ENCODE measurements around the gene CENPE. TPM values are rescaled to one million over a fixed set of nuclear protein-coding genes. Genes with fewer than 3 reads are reported as not detected.

The CENPE gene
- total and polyA plus RNA-seq, 2 donors (not counting 3 experiments of a cell fraction or from before 2014, with no cell fraction given), result 1.7 to 50.8 TPM

GRCh38 chr4:103104886-103105285 lies 93.3 kb downstream of the CENPE start:
- H3K4me3 ChIP-seq (replicated peaks in 1 of 3; ENCODE audit: insufficient read depth in 1 of 3, low read depth in 1 of 3, low read length in 3 of 3), result no peak overlapping the region
- H3K36me3 ChIP-seq (ENCODE audit: control insufficient read depth in 2 of 2, extremely low read depth in 1 of 2, insufficient read depth in 2 of 2, low read length in 2 of 2), result peaks cover 3 to 5% of the 10 kb centered on the region in 2 experiments
- no peak overlapping the region for H3K27ac ChIP-seq (ENCODE audit: insufficient read depth, low read depth, low read length)
- no TSS peak for BruUV-seq (replicated peaks)
- H3K79me2 ChIP-seq (ENCODE audit: control insufficient read depth, insufficient read depth, low read length), result no peaks in the 10 kb centered on the region
- intact Hi-C loops (cut with micrococcal nuclease), result no loop called here
- FAIRE-seq, result no peak
- no peaks in the 10 kb centered on the region for H3K27me3 ChIP-seq (ENCODE audit: control insufficient read depth in 2 of 2, insufficient read depth in 2 of 2, low read length in 2 of 2)
- no peaks in the 10 kb centered on the region for H3K9me3 ChIP-seq (replicated peaks; ENCODE audit: control insufficient read depth, insufficient read depth, low read length)
- no peaks in the 10 kb centered on the region for H3K9me1 ChIP-seq (replicated peaks; ENCODE audit: control insufficient read depth, extremely low read depth, insufficient read depth, low read length)
- POLR2A ChIA-PET, result no interaction called here
- H3K4me1 ChIP-seq (ENCODE audit: control insufficient read depth, extremely low read depth, insufficient read depth, low read length), result no peaks in the 10 kb centered on the region
- no peak overlapping the region for H2AFZ ChIP-seq (ENCODE audit: low read depth, low read length)
- H4K20me1 ChIP-seq (replicated peaks; ENCODE audit: control insufficient read depth, extremely low read depth, insufficient read depth, low read length), result no peaks in the 10 kb centered on the region
- no peak overlapping the region for H3K9ac ChIP-seq (replicated peaks; ENCODE audit: extremely low read depth, insufficient read depth, low read length)
- no peak for DNase-seq (ENCODE audit: low read depth, low spot score)
- no peak for TF ChIP-seq EZH2 (IDR thresholded peaks at IDR 0.05; ENCODE audit: borderline replicate concordance, low read depth, low read length, severe bottlenecking)
- TF ChIP-seq POLR2A (IDR thresholded peaks at IDR 0.05; ENCODE audit: low read depth, low read length), result no peak
- TF ChIP-seq, protein P1, sequence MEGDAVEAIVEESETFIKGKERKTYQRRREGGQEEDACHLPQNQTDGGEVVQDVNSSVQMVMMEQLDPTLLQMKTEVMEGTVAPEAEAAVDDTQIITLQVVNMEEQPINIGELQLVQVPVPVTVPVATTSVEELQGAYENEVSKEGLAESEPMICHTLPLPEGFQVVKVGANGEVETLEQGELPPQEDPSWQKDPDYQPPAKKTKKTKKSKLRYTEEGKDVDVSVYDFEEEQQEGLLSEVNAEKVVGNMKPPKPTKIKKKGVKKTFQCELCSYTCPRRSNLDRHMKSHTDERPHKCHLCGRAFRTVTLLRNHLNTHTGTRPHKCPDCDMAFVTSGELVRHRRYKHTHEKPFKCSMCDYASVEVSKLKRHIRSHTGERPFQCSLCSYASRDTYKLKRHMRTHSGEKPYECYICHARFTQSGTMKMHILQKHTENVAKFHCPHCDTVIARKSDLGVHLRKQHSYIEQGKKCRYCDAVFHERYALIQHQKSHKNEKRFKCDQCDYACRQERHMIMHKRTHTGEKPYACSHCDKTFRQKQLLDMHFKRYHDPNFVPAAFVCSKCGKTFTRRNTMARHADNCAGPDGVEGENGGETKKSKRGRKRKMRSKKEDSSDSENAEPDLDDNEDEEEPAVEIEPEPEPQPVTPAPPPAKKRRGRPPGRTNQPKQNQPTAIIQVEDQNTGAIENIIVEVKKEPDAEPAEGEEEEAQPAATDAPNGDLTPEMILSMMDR (IDR thresholded peaks at IDR 0.05; ENCODE audit: extremely low read depth in 1 of 2, insufficient read depth in 1 of 2, low read depth in 1 of 2, low read length in 2 of 2), result no peak
- TF ChIP-seq POLR2AphosphoS5 (IDR thresholded peaks at IDR 0.05; ENCODE audit: insufficient read depth, low read depth, low read length), result no peak
- TF ChIP-seq MAX (IDR thresholded peaks at IDR 0.05; ENCODE audit: insufficient read depth, insufficient read length), result no peak
- no peak overlapping the region for H3K4me2 ChIP-seq (ENCODE audit: insufficient read depth, low read length)
- dilution Hi-C loops (cut with MboI; ENCODE audit: extremely low pct_ligation_motif_present, low sequenced_read_pairs), result no loop called here
- CTCF ChIA-PET, result no interaction called here

GRCh38 chr4:103100691-103101090 lies 97.5 kb downstream of the CENPE start:
- POLR2A ChIA-PET, result no interaction called here
- H2AFZ ChIP-seq (ENCODE audit: low read depth, low read length), result peak overlapping the region; percentile 7
- dilution Hi-C loops (cut with MboI; ENCODE audit: extremely low pct_ligation_motif_present, low sequenced_read_pairs), result no loop called here

More at GRCh38 chr4:103100691-103101090, 97.5 kb downstream of the CENPE start:
- H3K4me1 ChIP-seq (ENCODE audit: control insufficient read depth, extremely low read depth, insufficient read depth, low read length), result peaks cover 8% of the 10 kb centered on the region
- no peaks in the 10 kb centered on the region for H3K9me1 ChIP-seq (replicated peaks; ENCODE audit: control insufficient read depth, extremely low read depth, insufficient read depth, low read length)
- H3K79me2 ChIP-seq (ENCODE audit: control insufficient read depth, insufficient read depth, low read length), result no peaks in the 10 kb centered on the region
- H3K4me3 ChIP-seq (replicated peaks in 1 of 3; ENCODE audit: insufficient read depth in 1 of 3, low read depth in 1 of 3, low read length in 3 of 3), result no peak overlapping the region
- DNase-seq (ENCODE audit: low read depth, low spot score), result no peak
- CTCF ChIA-PET, result interaction anchor here (1.5 to 3.9 kb wide), 3 partner anchors 9 to 480 kb away, joined by 5 to 32 read pairs (median 6); no protein-coding TSS in a partner anchor
- no TSS peak for BruUV-seq (replicated peaks)
- intact Hi-C loops (cut with micrococcal nuclease), result no loop called here
- no peak overlapping the region for H3K27ac ChIP-seq (ENCODE audit: insufficient read depth, low read depth, low read length)
- H3K9me3 ChIP-seq (replicated peaks; ENCODE audit: control insufficient read depth, insufficient read depth, low read length), result no peaks in the 10 kb centered on the region
- no peak overlapping the region for H3K4me2 ChIP-seq (ENCODE audit: insufficient read depth, low read length)
- no peaks in the 10 kb centered on the region for H4K20me1 ChIP-seq (replicated peaks; ENCODE audit: control insufficient read depth, extremely low read depth, insufficient read depth, low read length)
- no peaks in the 10 kb centered on the region for H3K36me3 ChIP-seq (ENCODE audit: control insufficient read depth in 2 of 2, extremely low read depth in 1 of 2, insufficient read depth in 2 of 2, low read length in 2 of 2)
- no peak for FAIRE-seq
- TF ChIP-seq, protein P1 (IDR thresholded peaks at IDR 0.05; ENCODE audit: extremely low read depth in 1 of 2, insufficient read depth in 1 of 2, low read depth in 1 of 2, low read length in 2 of 2), result no peak
- TF ChIP-seq POLR2AphosphoS5 (IDR thresholded peaks at IDR 0.05; ENCODE audit: insufficient read depth, low read depth, low read length) (no peak), EZH2 (IDR thresholded peaks at IDR 0.05; ENCODE audit: borderline replicate concordance, low read depth, low read length, severe bottlenecking) (no peak), JUN (IDR thresholded peaks at IDR 0.05; ENCODE audit: borderline replicate concordance, insufficient read depth, insufficient read length, low read depth) (no peak), GATA2 (IDR thresholded peaks at IDR 0.05; ENCODE audit: insufficient read depth, insufficient read length, low read depth, low read length) (no peak), POLR2A (IDR thresholded peaks at IDR 0.05; ENCODE audit: low read depth, low read length) (no peak), MYC (IDR thresholded peaks at IDR 0.05; ENCODE audit: low read depth, low read length) (no peak), MAX (IDR thresholded peaks at IDR 0.05; ENCODE audit: insufficient read depth, insufficient read length) (no peak), FOS (IDR thresholded peaks at IDR 0.05; ENCODE audit: borderline replicate concordance, insufficient read depth, low read length) (no peak)
- no peak overlapping the region for H3K9ac ChIP-seq (replicated peaks; ENCODE audit: extremely low read depth, insufficient read depth, low read length)
- no peaks in the 10 kb centered on the region for H3K27me3 ChIP-seq (ENCODE audit: control insufficient read depth in 2 of 2, insufficient read depth in 2 of 2, low read length in 2 of 2)

Data from endothelial cell of umbilical vein (primary cell).